Osteoblast (primary cell): Measurements from ENCODE around the gene KIF13A. TPM values are rescaled to one million over a fixed set of nuclear protein-coding genes. Genes with fewer than 3 reads are reported as not detected.
"Not testable (repeated sequence)": the region's sequence is repeated elsewhere in the genome, so short reads cannot be mapped to it uniquely, and the experiment has no call there.

Source experiments
- DNase-seq: peaks from one replicate; pipeline ENCODE4 v3.0.0; 2011; ENCODE audit warnings: low spot score, mixed read lengths; ENCODE audit not compliant: insufficient read length; ENCODE audit errors: missing footprints
- H2AFZ ChIP-seq: 2 replicates; pipeline ENCODE4 v1.6.0; 2011; ENCODE audit warnings: mild to moderate bottlenecking, low read length
- H3K27ac ChIP-seq: 2 replicates; pipeline ENCODE4 v1.5.1; 2011; ENCODE audit warnings: mild to moderate bottlenecking, low read depth, low read length, moderate library complexity
- H3K27me3 ChIP-seq: 2 replicates; pipeline ENCODE4 v1.6.0; 2012; ENCODE audit warnings: mild to moderate bottlenecking, control low read depth, inconsistent platforms, low read length, moderate library complexity; ENCODE audit not compliant: insufficient read depth
- H3K36me3 ChIP-seq: 2 replicates; pipeline ENCODE4 v1.5.1; 2011; ENCODE audit warnings: mild to moderate bottlenecking, low read length, control low read depth, moderate library complexity; ENCODE audit not compliant: insufficient read depth
- H3K4me1 ChIP-seq: 2 replicates; pipeline ENCODE4 v1.5.1; 2011; ENCODE audit warnings: mild to moderate bottlenecking, low read length, control low read depth, moderate library complexity; ENCODE audit not compliant: insufficient read depth
- H3K4me2 ChIP-seq: 2 replicates; pipeline ENCODE4 v1.6.0; 2011; ENCODE audit warnings: mild to moderate bottlenecking, low read length; ENCODE audit not compliant: insufficient read depth
- H3K4me3 ChIP-seq: fragments of 200-600 bp; sonication (generic); 3 replicates; pipeline ENCODE4 v1.5.1; 2012; ENCODE audit warnings: mild to moderate bottlenecking, low read length, inconsistent platforms; ENCODE audit not compliant: insufficient read depth
- H3K79me2 ChIP-seq: 2 replicates; pipeline ENCODE4 v1.6.0; 2012; ENCODE audit warnings: mild to moderate bottlenecking, low read length, control low read depth, inconsistent platforms; ENCODE audit not compliant: insufficient read depth
- H3K9me3 ChIP-seq: 2 replicates; pipeline ENCODE4 v1.5.1; 2011; ENCODE audit warnings: low read depth, low read length, control low read depth
- H4K20me1 ChIP-seq: 2 replicates; pipeline ENCODE4 v1.6.0; 2012; ENCODE audit warnings: mild to moderate bottlenecking, low read length, control low read depth; ENCODE audit not compliant: insufficient read depth
- total RNA-seq: library from RNA; depleted of rRNA; stranded (reverse); fragments of >200 nt; gene quantifications from 2 replicates; pipeline ENCODE4 v1.2.3, GENCODE V29; 2012
- TF ChIP-seq, protein P1 (sequence below): IDR thresholded peaks from 2 replicates; pipeline ENCODE4 v1.5.1; 2011; ENCODE audit warnings: mild to moderate bottlenecking, low read depth, low read length, moderate library complexity; ENCODE audit errors: extremely low read depth

KIF13A gene
- total RNA-seq, 1 donor: 61.5 TPM

DNA sequence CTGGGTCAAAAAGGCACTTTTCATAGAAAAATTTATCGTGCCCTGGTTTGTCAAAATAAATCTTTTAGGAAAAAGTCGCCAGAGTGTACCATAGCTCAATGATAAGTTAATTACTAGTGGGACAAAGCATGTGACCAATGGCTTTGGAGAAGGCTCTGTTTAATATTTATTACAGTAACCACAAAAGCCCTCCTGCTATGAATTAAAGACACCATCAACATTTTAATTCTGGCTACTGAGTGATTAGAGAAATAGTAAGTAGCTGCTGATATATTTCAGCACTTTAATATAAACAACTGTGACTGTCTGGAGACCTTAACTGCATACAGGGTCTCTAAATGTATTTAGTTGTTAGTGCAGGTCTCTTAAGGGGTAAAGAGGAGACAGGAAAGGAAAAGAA, 38.3 kb downstream of the KIF13A start:
- TF ChIP-seq, protein P1, sequence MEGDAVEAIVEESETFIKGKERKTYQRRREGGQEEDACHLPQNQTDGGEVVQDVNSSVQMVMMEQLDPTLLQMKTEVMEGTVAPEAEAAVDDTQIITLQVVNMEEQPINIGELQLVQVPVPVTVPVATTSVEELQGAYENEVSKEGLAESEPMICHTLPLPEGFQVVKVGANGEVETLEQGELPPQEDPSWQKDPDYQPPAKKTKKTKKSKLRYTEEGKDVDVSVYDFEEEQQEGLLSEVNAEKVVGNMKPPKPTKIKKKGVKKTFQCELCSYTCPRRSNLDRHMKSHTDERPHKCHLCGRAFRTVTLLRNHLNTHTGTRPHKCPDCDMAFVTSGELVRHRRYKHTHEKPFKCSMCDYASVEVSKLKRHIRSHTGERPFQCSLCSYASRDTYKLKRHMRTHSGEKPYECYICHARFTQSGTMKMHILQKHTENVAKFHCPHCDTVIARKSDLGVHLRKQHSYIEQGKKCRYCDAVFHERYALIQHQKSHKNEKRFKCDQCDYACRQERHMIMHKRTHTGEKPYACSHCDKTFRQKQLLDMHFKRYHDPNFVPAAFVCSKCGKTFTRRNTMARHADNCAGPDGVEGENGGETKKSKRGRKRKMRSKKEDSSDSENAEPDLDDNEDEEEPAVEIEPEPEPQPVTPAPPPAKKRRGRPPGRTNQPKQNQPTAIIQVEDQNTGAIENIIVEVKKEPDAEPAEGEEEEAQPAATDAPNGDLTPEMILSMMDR: no peak
- H3K27me3 ChIP-seq: no peaks in the 10 kb centered on the region
- H3K4me2 ChIP-seq: no peak overlapping the region
- H3K4me1 ChIP-seq: peaks cover 18% of the 10 kb centered on the region
- H3K4me3 ChIP-seq: no peak overlapping the region
- DNase-seq: peak; percentile 9
- H2AFZ ChIP-seq: no peak overlapping the region
- H4K20me1 ChIP-seq: no peaks in the 10 kb centered on the region
- H3K36me3 ChIP-seq: no peaks in the 10 kb centered on the region
- H3K9me3 ChIP-seq: no peaks in the 10 kb centered on the region
- no peak overlapping the region for H3K27ac ChIP-seq
- peaks cover 72% of the 10 kb centered on the region for H3K79me2 ChIP-seq

DNA sequence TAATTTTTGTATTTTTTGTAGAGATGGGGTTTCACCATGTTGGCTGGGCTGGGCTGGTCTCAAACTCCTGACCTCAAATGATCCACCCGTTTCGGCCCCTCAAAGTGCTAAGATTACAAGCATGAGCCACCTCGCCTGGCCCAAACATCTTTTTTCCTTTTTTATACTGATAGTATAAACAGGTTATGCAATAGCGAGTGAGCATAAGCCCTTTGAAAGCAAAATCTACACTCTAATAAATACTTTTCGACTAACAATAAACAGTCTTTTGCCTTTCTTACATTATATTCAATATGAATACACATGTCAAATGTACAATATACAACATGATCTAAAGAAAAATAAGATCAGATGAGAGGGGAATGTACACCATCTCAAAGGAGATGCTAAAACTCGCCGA, 38.7 kb downstream of the KIF13A start:
- TF ChIP-seq, protein P1: no peak
- Histone ChIP-seq H3K4me2 (no peak overlapping the region), H3K4me1 (peaks cover 23% of the 10 kb centered on the region), H3K4me3 (no peak overlapping the region), H3K79me2 (peaks cover 72% of the 10 kb centered on the region), H3K27me3 (no peaks in the 10 kb centered on the region), H3K9me3 (no peaks in the 10 kb centered on the region), H4K20me1 (no peaks in the 10 kb centered on the region), H3K36me3 (no peaks in the 10 kb centered on the region), H2AFZ (no peak overlapping the region), H3K27ac (no peak overlapping the region)
- DNase-seq: peak; percentile 5

DNA sequence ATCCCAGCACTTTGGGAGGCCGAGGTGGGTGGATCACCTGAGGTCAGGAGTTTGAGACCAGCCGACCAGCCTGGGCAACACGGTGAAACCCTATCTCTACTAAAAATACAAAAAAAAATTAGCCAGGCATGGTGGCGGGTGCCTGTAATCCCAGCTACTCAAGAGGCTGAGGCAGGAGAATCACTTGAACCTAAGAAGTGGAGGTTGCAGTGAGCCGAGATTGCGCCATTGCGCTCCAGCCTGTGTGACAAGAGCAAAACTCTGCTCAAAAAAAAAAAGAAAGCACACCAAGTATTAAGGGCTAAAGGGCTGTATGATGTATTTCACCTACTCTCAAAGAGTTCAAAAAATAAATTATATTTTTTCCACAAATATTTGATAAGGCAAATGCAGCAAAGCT, 39.9 kb downstream of the KIF13A start:
- H3K9me3 ChIP-seq, H3K4me2 ChIP-seq, H3K27me3 ChIP-seq, H3K4me3 ChIP-seq, H3K27ac ChIP-seq, H3K36me3 ChIP-seq, H4K20me1 ChIP-seq, H2AFZ ChIP-seq, DNase-seq: not testable (repeated sequence)
- peaks cover 29% of the 10 kb centered on the region for H3K4me1 ChIP-seq
- H3K79me2 ChIP-seq: peaks cover 73% of the 10 kb centered on the region

DNA sequence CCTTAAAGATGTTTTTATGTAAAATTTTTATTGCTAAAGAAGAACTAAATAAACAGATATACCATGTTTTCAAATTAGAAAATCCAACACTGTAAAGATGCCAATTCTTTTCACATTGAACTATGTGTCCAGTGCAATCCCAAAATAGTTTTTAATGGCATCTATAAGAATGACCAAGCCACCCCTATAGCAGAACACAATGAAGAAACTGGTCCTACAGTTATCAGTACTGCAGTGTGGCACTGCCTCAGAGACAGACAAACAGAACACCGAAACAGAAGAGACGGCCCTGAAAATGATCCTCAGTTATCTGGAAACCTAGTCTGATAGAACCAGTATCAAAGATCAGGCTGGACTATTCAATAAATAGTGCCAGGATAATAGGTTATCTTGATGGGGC, 41.9 kb downstream of the KIF13A start:
- peak overlapping the region; percentile 81 for H3K27ac ChIP-seq
- H3K79me2 ChIP-seq: peaks cover 77% of the 10 kb centered on the region
- TF ChIP-seq, protein P1: no peak
- H3K4me3 ChIP-seq: no peak overlapping the region
- no peaks in the 10 kb centered on the region for H4K20me1 ChIP-seq
- H3K9me3 ChIP-seq: no peaks in the 10 kb centered on the region
- H2AFZ ChIP-seq: no peak overlapping the region
- peak overlapping the region; percentile 37 for H3K4me2 ChIP-seq
- H3K27me3 ChIP-seq: no peaks in the 10 kb centered on the region
- H3K4me1 ChIP-seq: peaks cover 29% of the 10 kb centered on the region
- DNase-seq: no peak
- H3K36me3 ChIP-seq: no peaks in the 10 kb centered on the region
